NT2/D1 (cell line): ENCODE data around the gene PTDSS2.
A peak's percentile ranks its signal among the peaks of the same experiment; 100 is the strongest.

Experiments
- DNase-seq: peaks from one replicate; pipeline ENCODE4 v3.0.0-alpha.2; 2011; ENCODE audit warnings: low read depth, low spot score
- H3K27me3 ChIP-seq: 2 replicates; pipeline ENCODE4 v1.6.0; 2011; ENCODE audit warnings: mild to moderate bottlenecking; ENCODE audit not compliant: insufficient read length, insufficient read depth
- H3K36me3 ChIP-seq: 2 replicates; pipeline ENCODE4 v1.6.1; 2011; ENCODE audit warnings: mild to moderate bottlenecking, low read length, mixed read lengths; ENCODE audit not compliant: insufficient read depth, insufficient read length
- H3K4me1 ChIP-seq: 2 replicates; pipeline ENCODE4 v1.5.1; 2011; ENCODE audit not compliant: insufficient read depth, insufficient read length
- H3K4me3 ChIP-seq: 2 replicates; pipeline ENCODE4 v1.5.1; 2011; ENCODE audit warnings: low read depth; ENCODE audit not compliant: insufficient read length
- H3K9ac ChIP-seq: 2 replicates; pipeline ENCODE4 v1.6.0; 2011; ENCODE audit warnings: low read depth; ENCODE audit not compliant: insufficient read length
- H3K9me3 ChIP-seq: 2 replicates; pipeline ENCODE4 v1.5.1; 2011; ENCODE audit warnings: mild to moderate bottlenecking, low read length; ENCODE audit not compliant: insufficient read depth
- SUZ12 ChIP-seq: IDR thresholded peaks from 2 replicates; pipeline ENCODE4 v1.6.1; 2011; ENCODE audit not compliant: insufficient read length, insufficient read depth; ENCODE audit errors: extremely low read depth
- YY1 ChIP-seq: IDR thresholded peaks from 2 replicates; pipeline ENCODE4 v1.6.1; 2011; ENCODE audit not compliant: insufficient read length, insufficient read depth
- ZNF274 ChIP-seq: IDR thresholded peaks from 2 replicates; pipeline ENCODE4 v1.6.1; 2011; ENCODE audit warnings: mild to moderate bottlenecking, low read depth, low read length

The PTDSS2 gene

DNA sequence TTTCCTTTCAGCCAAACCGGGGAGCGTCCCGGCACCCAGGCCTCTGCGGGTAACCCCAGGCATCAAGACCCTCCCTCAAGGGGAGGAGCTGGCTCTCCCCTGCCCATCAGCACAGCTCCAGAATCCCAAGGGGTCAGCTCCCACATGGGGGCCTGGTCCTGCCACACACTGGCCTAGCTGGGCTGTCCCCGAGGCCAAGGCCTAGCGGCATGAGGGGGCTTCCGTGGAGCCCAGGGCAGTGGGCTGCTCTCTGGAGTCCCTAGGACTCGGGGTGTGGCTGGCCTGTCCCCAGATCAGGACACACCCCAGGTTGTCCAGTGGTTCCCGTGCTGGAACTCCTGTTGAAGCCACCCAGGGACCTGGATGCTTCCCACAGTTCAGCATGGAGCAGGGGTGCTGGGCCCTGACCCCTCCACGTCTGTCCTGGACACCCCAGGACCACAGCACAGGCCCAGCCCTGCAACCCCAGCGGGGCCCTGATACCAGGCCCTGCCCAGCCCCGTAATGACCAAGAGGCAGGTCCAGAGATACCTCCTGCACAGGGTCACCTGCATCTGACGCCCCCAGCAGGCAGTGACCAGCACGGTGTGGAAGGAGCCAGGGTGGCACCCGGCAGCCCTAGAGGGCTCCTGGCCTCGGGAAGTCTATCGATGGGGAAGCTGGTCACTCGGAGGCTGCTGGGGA is 79.8 kb downstream of the PTDSS2 start:
- H3K9ac ChIP-seq = no peak overlapping the region
- no peak for TF ChIP-seq YY1
- no peak for TF ChIP-seq ZNF274
- TF ChIP-seq SUZ12 = no peak
- no peak overlapping the region for H3K4me3 ChIP-seq
- no peak for DNase-seq
- no peaks in the 10 kb centered on the region for H3K9me3 ChIP-seq
- peaks cover 12% of the 10 kb centered on the region for H3K4me1 ChIP-seq
- no peaks in the 10 kb centered on the region for H3K27me3 ChIP-seq
- H3K36me3 ChIP-seq = peaks cover 54% of the 10 kb centered on the region

- Histone ChIP-seq H3K4me1 (peaks cover 12% of the 10 kb centered on the region), H3K27me3 (peaks cover 3% of the 10 kb centered on the region), H3K36me3 (peaks cover 54% of the 10 kb centered on the region), H3K9me3 (no peaks in the 10 kb centered on the region), H3K9ac (no peak overlapping the region), H3K4me3 (no peak overlapping the region)
- TF ChIP-seq YY1 (no peak), SUZ12 (no peak), ZNF274 (no peak)
- no peak for DNase-seq
Observed at GRCh38 chr11:530960-531831, 81.1 kb downstream of the PTDSS2 start.

DNA sequence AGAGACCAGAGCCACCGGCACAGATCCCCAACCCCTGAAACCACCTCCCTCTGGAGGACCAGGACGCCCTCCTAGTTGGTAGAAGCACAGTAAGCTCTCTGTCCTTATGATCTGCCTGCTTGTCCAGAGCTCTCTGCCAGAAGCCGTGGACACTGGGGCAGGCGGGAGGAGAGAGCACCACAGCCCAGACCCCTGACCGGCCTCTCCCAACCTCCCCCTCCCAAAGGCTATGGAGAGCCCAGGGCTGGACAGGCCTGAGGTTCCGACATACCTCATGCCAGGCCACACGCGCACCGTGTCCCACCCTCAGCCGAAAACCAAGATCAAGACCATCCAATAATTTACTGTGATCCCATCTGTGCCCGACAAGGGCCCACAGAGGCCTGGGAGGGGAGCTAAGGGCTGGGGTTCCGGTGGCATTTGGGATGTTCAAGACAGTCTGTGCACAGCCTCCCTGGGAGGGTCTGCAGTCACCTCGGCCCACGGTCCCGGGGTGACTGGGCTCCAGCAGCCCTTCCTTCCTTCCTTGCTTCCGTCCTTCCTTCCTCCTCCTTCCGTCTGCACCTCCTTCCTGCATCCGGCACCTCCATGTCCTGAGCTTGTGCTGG is 81.9 kb downstream of the PTDSS2 start:
- TF ChIP-seq YY1 (no peak), SUZ12 (no peak), ZNF274 (no peak)
- Histone ChIP-seq H3K9me3 (no peaks in the 10 kb centered on the region), H3K9ac (peak overlapping the region; percentile 42), H3K27me3 (peaks cover 10% of the 10 kb centered on the region), H3K4me3 (no peak overlapping the region), H3K36me3 (peaks cover 54% of the 10 kb centered on the region), H3K4me1 (peaks cover 16% of the 10 kb centered on the region)
- DNase-seq = no peak

GRCh38 chr11:532527-532985 is 82.5 kb downstream of the PTDSS2 start:
- Histone ChIP-seq H3K27me3 (peaks cover 15% of the 10 kb centered on the region), H3K9ac (peak overlapping the region; percentile 42), H3K9me3 (no peaks in the 10 kb centered on the region), H3K36me3 (peaks cover 54% of the 10 kb centered on the region), H3K4me3 (peak overlapping the region; percentile 8), H3K4me1 (peaks cover 19% of the 10 kb centered on the region)
- DNase-seq = no peak
- TF ChIP-seq ZNF274 (no peak), YY1 (no peak), SUZ12 (no peak)

DNA sequence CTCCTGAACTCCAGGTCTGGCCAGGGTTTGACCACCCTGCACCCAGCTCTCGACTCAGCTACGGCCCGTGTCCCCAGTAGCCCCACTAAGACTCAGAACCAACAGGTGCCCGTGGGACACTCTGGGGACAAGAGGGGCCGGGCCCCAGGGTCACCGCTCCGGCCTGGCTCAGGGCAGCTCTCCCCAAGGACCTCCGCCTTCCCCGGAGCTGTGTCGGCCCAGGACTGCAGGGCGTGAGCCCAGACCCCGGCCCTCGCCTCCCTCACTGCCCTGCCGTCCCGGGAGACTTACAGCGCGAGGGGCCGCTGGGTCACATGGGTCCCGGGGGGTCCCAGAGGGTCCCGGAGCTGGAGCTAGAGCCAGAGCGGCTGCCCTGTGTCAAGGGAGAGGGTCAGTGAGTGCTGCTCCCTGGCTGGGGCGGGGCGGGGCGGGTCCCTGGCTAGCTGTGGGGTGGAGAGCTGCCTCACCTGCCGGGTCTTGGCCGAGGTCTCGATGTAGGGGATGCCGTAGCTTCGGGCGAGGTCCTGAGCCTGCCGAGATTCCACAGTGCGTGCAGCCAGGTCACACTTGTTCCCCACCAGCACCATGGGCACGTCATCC is 83.0 kb downstream of the PTDSS2 start:
- Histone ChIP-seq H3K4me1 (peaks cover 24% of the 10 kb centered on the region), H3K9me3 (no peaks in the 10 kb centered on the region), H3K36me3 (peaks cover 54% of the 10 kb centered on the region), H3K9ac (peak overlapping the region; percentile 94), H3K27me3 (peaks cover 21% of the 10 kb centered on the region), H3K4me3 (peak overlapping the region; percentile 8)
- TF ChIP-seq YY1 = no peak
- DNase-seq = no peak

DNA sequence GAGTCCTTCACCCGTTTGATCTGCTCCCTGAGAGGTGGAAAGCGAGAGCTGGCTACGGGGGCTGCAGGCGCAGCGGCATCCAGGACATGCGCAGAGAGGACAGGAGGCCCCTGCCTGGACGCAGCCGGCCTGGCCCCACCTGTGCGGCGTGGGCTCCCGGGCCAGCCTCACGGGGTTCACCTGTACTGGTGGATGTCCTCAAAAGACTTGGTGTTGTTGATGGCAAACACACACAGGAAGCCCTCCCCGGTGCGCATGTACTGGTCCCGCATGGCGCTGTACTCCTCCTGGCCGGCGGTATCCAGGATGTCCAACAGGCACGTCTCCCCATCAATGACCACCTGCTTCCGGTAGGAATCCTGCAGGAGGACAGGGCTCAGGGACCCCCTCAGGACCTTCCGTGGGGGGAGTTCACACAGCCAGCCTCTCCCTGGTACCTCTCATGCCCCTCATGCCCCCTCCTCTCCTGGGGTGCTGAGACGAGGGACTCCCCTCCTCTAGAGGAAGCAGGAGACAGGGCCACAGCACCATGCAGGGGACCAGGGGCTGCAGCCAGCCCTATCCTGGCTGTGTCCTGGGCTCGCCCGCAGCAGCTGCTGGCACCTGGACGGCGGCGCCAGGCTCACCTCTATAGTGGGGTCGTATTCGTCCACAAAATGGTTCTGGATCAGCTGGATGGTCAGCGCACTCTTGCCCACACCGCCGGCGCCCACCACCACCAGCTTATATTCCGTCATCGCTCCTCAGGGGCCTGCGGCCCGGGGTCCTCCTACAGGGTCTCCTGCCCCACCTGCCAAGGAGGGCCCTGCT is 83.7 kb downstream of the PTDSS2 start:
- no peak for DNase-seq
- no peaks in the 10 kb centered on the region for H3K9me3 ChIP-seq
- H3K4me1 ChIP-seq = peaks cover 25% of the 10 kb centered on the region
- no peak for TF ChIP-seq ZNF274
- TF ChIP-seq SUZ12 = no peak
- no peak for TF ChIP-seq YY1
- peak overlapping the region; percentile 94 for H3K9ac ChIP-seq
- peak overlapping the region; percentile 80 for H3K4me3 ChIP-seq
- H3K36me3 ChIP-seq = peaks cover 49% of the 10 kb centered on the region
- H3K27me3 ChIP-seq = peaks cover 26% of the 10 kb centered on the region
